SIG-M5 (cell line): Measurements from ENCODE around the gene DPYSL4.
"Not testable (repeated sequence)": the region's sequence is repeated elsewhere in the genome, so short reads cannot be mapped to it uniquely, and the experiment has no call there.

ENCODE experiments used
- DNase-seq: peaks from one replicate; lab custom pipeline; 2025; lab: John Stamatoyannopoulos, UW

The DPYSL4 gene

GRCh38 chr10:132149917-132150316 is 36.8 kb upstream of the DPYSL4 start:
- no peak for DNase-seq

DNA sequence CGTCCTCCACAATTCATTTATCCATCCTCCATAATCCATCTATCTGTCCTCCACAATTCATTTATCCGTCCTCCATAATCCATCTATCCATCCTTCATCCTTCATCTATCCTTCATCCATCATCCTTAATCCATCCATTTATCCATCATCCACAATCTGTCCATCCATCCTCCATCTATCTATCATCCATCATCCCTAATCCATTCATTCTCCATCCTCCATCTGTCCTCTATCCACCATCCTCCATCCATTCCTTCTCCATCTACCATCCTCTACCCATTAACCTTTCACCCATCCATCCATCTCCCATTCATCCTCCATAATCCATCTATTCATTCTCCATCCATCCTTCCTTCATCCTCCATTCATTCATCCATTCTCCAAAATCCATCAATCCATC is 36.0 kb upstream of the DPYSL4 start:
- no peak for DNase-seq

- no peak for DNase-seq
Observed at GRCh38 chr10:132151286-132151950, 35.3 kb upstream of the DPYSL4 start.

DNA sequence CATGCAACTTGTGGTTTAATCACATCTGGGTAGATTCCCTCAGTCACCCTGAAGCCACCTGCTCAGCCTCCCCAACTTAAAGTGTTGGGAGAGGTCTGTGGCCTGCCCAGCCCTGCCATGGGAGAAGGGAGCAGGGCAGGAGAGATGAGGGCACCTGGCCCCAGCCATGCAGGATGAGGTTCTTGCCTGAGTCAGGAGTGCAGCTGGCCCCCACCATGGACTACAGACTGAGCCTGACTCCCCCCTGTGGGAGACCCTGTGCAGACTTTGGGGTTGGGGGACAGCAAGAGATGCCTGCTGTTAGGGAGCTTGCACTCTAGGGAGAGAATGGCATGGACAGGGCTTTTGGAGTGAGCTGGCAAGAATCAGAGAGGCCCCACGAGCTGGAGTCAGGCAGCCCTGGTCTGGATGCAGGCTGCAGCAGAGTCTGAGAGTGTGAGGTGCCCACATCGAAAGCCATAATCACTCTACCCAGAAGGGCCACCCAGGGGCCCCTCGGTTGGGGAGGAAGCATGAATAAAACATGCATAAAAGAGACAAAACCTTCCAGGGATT is 34.7 kb upstream of the DPYSL4 start:
- no peak for DNase-seq

- DNase-seq: no peak
Observed at GRCh38 chr10:132152896-132153580, 33.7 kb upstream of the DPYSL4 start.

DNA sequence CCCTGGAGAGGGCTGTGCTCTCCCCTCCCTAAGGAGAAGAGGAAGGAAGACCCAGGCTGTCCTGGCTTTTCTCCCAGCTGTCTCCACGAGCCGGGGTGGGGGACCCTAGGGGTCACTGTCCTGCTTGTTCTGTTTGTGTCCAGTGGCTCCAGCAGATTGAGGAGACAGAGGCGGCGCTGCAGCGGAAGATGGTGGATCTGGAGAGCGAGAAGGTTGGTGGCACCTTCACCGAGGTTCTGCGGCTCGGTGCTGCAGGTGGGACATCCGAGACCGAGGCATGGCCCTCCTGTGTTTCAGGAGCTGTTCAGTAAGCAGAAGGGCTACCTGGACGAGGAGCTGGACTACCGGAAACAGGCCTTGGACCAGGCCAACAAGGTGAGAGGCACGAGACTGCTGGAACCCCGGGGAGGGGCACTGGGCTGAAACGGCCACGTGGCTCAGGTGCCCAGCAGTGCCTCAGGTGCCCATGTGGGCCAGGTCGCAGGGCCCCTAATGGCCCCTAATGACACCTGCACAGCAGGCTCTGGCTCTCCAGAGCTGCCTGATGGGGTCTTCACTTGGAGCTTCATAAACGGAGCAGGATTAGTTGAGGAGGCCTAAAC is 33.0 kb upstream of the DPYSL4 start:
- DNase-seq: no peak

DNA sequence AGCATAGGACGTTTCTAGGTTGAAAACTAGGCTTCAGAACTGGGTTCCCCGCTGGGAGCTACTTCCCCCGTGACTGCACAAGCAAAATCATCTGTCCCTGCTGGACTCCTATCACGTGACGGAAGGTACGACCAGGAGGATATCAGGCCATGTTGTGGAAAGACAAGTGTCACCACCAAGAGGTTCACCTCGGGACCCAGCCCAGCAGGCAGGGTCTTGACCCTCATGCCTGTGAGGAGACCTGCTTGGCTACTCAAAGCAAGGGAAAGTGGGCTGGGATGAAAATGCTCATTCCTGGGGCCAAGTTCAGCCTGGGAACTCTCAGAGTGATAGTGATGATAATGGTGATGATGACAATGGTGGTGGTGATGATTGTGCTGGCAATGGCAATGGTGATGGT is 32.3 kb upstream of the DPYSL4 start:
- no peak for DNase-seq

DNA sequence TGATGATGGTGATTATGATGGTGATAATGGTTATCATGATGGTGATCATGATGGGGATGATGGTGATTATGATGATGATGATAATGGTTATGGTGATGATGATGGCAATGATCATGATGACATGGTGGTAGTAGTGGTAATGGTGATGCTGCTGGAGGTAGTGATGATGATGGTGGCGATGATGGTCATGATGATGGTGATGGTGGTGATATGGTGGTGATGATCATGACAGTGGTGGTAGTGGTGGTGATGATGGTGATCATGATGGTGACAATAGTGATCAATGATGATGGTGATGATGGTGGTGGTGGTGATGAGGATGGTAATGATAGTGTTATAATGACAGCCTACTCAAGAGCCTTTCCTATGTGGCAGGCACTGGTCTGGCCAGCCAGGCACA is 31.8 kb upstream of the DPYSL4 start:
- no peak for DNase-seq

DNA sequence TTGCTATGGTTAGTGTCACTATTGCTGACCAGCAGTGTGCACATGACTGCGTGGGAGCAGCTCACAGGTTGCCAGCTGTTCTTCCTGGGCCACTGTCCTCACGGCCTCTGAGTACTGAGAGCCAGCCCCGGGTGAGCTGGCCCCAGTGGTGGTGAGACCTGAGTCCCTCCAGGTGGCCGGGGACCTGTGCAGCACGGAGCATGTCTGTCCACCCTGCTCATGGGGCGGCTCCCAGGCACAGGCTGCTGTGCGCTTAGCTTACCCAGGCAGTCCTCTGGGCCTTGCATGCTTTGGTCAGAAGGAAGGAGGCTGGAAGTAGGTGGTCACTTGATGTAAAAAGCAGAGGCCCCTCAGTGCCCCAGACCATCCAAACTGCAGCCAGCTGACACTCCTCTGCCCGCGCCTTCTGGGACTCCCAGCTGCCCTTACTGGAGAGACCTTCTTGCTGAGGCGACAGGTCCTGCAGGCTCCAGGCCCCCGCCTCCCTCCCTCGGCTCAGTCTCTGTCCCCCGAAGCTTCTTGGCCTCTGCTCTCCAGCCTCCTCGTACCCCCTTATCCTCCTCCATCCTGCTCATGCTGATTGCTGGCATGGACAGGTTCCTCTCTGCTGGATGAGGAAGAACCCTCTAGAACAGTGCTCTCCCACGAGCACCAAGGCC is 30.9 kb upstream of the DPYSL4 start:
- DNase-seq: no peak

DNA sequence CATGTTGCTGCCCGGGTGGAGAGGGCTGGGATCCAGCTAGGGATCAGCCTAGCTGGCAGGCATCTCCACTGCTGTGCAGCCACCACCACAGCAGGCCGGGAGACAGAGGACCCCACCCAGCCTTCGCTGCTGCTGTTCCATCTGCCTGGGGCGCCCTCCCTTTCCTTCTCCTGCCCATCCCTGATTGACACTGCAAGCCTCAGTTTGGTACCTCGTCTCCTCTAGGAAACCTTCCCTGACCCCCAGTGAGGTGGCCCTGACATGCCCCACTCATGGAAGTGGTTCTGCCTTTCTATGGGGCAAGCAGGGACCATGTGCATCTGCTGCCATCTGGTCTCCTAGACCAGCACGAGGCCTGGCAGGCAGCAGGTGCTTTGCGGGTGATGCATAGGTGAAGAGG is 30.4 kb upstream of the DPYSL4 start:
- DNase-seq: no peak

DNA sequence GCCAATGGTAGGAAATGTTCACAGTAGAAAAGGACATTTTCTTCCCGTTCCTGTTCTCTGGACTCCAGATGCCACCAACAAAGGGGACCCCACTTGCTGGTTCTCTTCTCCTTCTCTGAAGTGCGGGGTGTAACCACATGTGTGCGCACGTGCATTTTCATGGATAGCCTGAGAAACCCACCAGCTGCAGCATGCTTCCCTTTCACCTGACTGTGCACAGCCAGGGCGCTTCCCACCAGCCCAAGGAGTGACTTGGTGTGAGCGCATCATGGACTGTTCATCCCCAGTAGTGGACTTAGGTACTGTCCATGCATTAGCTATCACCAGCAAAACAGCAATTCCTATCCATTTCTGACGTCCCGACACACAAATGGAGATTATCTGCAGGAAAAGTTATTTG is 29.6 kb upstream of the DPYSL4 start:
- no peak for DNase-seq

GRCh38 chr10:132158122-132158741 is 28.5 kb upstream of the DPYSL4 start:
- DNase-seq: no peak

DNA sequence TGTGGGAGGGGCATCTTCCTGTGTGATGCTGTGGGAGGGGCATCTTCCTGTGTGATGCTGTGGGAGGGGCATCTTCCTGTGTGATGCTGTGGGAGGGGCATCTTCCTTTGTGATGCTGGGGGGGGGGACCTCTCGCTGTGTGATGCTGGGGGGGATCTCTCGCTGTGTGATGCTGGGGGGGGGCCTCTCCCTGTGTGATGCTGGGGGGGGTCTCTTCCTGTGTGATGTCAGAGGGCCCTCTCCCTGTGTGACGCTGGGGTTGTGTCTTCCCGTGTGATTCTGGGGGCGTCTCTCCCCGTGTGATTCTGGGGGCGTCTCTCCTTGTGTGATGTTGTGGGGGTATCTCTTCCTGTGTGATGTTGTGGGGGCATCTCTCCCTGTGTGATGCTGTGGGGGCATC is 27.9 kb upstream of the DPYSL4 start:
- DNase-seq: no peak

DNA sequence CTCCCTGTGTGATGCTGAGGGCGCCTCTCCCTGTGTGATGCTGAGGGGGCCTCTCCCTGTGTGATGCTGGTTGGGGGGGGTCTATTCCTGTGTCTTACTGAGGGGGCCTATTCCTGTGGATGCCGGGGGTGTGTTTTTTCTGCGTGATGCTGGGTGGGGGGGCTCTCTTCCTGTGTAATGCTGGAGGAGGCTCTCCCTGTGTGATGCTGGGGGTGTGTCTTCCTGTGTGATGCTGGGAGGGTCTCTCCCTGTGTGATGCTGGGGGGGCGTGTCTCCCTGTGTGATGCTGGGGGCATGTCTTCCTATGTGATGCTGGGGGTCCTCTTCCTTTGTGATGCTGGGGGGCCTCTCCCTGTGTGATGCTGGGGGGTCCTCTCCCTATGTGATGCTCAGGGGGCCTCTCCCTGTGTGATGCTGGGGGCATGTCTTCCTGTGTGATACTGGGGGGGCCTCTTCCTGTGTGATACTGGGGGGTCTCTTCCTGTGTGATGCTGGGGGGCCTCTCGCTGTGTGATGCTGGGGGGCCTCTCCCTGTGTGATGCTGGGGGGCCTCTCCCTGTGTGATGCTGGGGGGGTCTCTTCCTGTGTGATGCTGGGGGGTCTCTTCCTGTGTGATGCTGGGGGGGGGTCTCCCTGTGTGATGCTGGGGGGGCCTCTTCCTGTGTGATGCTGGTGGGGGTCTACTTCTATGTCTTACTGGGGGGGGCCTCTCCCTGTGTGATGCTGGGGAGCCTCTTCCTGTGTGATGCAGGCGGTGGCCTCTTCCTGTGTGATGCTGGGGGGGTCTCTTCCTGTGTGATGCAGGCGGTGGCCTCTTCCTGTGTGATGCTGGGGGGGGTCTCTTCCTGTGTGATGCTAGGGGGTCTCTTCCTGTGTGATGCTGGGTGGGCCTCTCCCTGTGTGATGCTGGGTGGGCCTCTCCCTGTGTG is 27.2 kb upstream of the DPYSL4 start:
- DNase-seq: not testable (repeated sequence)

- DNase-seq: not testable (repeated sequence)
Observed at GRCh38 chr10:132160231-132160630, 26.5 kb upstream of the DPYSL4 start.

- not testable (repeated sequence) for DNase-seq
Observed at GRCh38 chr10:132160834-132161622, 25.7 kb upstream of the DPYSL4 start.

DNA sequence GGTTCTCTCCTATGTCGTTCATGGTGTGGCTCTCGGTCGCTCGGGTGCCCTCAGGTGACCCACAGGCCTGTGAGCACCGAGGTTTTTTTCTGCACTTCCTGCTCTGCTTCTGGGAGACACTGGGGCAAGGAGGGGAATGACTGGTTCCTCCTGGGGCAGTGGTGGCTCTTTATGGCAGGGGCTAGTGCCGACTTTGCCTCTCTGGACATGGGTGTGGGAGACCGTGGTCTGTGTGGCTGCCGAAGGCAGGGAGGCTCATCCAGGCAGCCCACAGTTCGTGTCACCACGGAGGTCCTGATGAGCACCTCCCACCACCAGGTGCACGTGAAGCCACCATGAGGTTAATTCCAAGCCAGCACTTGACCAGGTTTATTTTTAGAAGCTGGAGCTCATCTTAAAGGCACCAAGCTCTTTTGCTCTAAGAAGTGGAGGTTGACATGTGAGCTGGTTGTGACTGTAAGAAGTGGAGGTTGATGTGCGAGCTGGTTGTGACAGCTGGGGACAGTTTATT is 24.7 kb upstream of the DPYSL4 start:
- no peak for DNase-seq

DNA sequence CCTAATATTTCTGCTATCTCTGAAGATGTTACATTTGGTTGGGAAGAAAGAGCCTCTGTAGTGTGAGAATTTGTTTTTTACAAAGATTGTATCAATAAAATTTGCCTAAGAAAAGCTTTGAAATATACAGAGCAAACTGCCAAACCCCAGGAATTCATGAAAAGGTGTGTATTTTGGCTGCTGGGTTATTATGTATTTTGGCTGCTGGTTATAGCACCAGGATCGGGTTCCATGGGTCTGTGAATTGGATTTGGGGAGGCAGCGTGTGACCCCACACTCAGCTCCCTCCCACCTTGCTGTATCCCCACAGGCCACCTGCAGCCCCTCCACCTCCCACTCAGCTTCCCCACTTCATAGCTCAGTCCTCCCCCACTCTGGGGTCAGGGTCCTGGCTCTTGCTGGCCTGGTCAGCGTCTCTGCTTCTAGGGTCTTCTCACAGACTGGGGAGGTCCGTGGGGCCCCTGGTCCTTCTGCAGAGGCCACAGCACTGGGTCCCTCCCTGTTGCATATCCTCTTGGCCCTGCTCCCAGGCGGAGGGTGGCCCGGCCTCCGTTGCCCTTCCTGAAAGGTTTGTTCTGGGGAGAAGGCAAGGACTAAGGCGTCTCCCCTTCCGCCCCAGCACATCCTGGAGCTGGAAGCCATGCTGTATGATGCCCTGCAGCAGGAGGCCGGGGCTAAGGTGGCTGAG is 24.0 kb upstream of the DPYSL4 start:
- DNase-seq: no peak

GRCh38 chr10:132163278-132163765 is 23.4 kb upstream of the DPYSL4 start:
- DNase-seq: no peak
